GM23338 (cell line): ENCODE results near the gene CIITA. TPM values are rescaled to one million over a fixed set of nuclear protein-coding genes. Genes with fewer than 3 reads are reported as not detected.

Experiments
- ATAC-seq: fragments of 200-7000 bp; cut with Tn5 transposase; 3 replicates; pipeline ENCODE4 v1.9.1; 2020
- DNase-seq: peaks from one replicate; pipeline ENCODE4 v3.0.0-alpha.2; 2015; ENCODE audit warnings: low spot score
- H2AFZ ChIP-seq: fragments of 200-600 bp; sonication (generic); 2 replicates; pipeline ENCODE4 v1.8.0; 2016; ENCODE audit warnings: antibody characterized with exemption, mild to moderate bottlenecking, moderate library complexity
- H3F3A ChIP-seq: fragments of 200-600 bp; sonication (generic); replicated peaks from 2 replicates; pipeline ENCODE4 v1.8.0; 2017; ENCODE audit warnings: antibody characterized with exemption, mixed run types, low read depth
- H3K27ac ChIP-seq: fragments of 200-600 bp; sonication (generic); 2 replicates; pipeline ENCODE4 v1.6.1; 2016; ENCODE audit warnings: low read depth
- H3K27me3 ChIP-seq: fragments of 200-600 bp; sonication (generic); 2 replicates; pipeline ENCODE4 v1.8.0; 2016; ENCODE audit warnings: mild to moderate bottlenecking, mixed run types, moderate library complexity; ENCODE audit not compliant: insufficient read depth
- H3K36me3 ChIP-seq: fragments of 200-600 bp; sonication (generic); 2 replicates; pipeline ENCODE4 v1.8.0; 2016; ENCODE audit warnings: mild to moderate bottlenecking; ENCODE audit not compliant: insufficient read depth
- H3K4me1 ChIP-seq: fragments of 200-600 bp; sonication (generic); 2 replicates; pipeline ENCODE4 v1.8.0; 2016; ENCODE audit warnings: mild to moderate bottlenecking, moderate library complexity; ENCODE audit not compliant: insufficient read depth
- H3K4me2 ChIP-seq: fragments of 200-600 bp; sonication (generic); 2 replicates; pipeline ENCODE4 v1.7.1; 2017; ENCODE audit warnings: mixed run types
- H3K4me3 ChIP-seq: fragments of 200-600 bp; sonication (generic); 2 replicates; pipeline ENCODE4 v1.6.1; 2016; ENCODE audit warnings: mixed run types
- H3K79me2 ChIP-seq: fragments of 200-600 bp; sonication (generic); replicated peaks from 2 replicates; pipeline ENCODE4 v1.8.0; 2017; ENCODE audit warnings: mild to moderate bottlenecking; ENCODE audit not compliant: insufficient read depth
- H3K9me2 ChIP-seq: fragments of 200-600 bp; sonication (generic); 2 replicates; pipeline ENCODE4 v1.8.0; 2017; ENCODE audit not compliant: insufficient read depth
- H4K20me1 ChIP-seq: fragments of 200-600 bp; sonication (generic); replicated peaks from 2 replicates; pipeline ENCODE4 v1.8.0; 2017; ENCODE audit warnings: mild to moderate bottlenecking; ENCODE audit not compliant: insufficient read depth
- H3K27ac Mint-ChIP-seq: 2 replicates; pipeline ENCODE4 v1.8.0; 2020; ENCODE audit warnings: inconsistent platforms, mild to moderate bottlenecking, moderate library complexity, mixed read lengths
- H3K27me3 Mint-ChIP-seq: 3 replicates; pipeline ENCODE4 v1.8.0; 2022; ENCODE audit warnings: low read depth, mild to moderate bottlenecking, moderate library complexity, mixed read lengths, inconsistent platforms; ENCODE audit not compliant: insufficient read depth, poor library complexity
- H3K36me3 Mint-ChIP-seq: 3 replicates; pipeline ENCODE4 v1.8.0; 2021; ENCODE audit warnings: low read depth, mild to moderate bottlenecking, inconsistent platforms, moderate library complexity, mixed read lengths
- H3K4me1 Mint-ChIP-seq: 3 replicates; pipeline ENCODE4 v1.8.0; 2020; ENCODE audit warnings: mild to moderate bottlenecking, inconsistent platforms, mixed read lengths
- H3K4me3 Mint-ChIP-seq: 3 replicates; pipeline ENCODE4 v1.8.0; 2021; ENCODE audit warnings: moderate library complexity, mild to moderate bottlenecking, inconsistent platforms, mixed read lengths
- H3K9me3 Mint-ChIP-seq: 3 replicates; pipeline ENCODE4 v1.8.0; 2020; ENCODE audit warnings: moderate library complexity, mild to moderate bottlenecking, inconsistent platforms, mixed read lengths
- EZH2phosphoT487 ChIP-seq: fragments of 200-600 bp; sonication (generic); IDR thresholded peaks from one replicate; pipeline ENCODE4 v1.8.1; 2018; ENCODE audit warnings: antibody characterized with exemption; ENCODE audit not compliant: unreplicated experiment
- JUNB ChIP-seq: IDR thresholded peaks from one replicate; pipeline ENCODE4 v1.6.1; 2016; ENCODE audit warnings: antibody characterized with exemption; ENCODE audit not compliant: unreplicated experiment
- NANOG ChIP-seq: IDR thresholded peaks from 2 replicates; pipeline ENCODE4 v1.6.1; 2016; ENCODE audit warnings: antibody characterized with exemption, borderline replicate concordance
- polyA plus RNA-seq: library from polyadenylated mRNA; unstranded; fragments of >200 nt; fragmentation: Nextera tagmentation; extraction: Ambion mirVana; gene quantifications from 2 replicates; pipeline ENCODE4 v1.2.1, GENCODE V29; 2016
- total RNA-seq: library from RNA; depleted of rRNA; stranded (reverse); fragments of >200 nt; shearing (Covaris generic); gene quantifications from 2 replicates; pipeline ENCODE4 v1.2.3, GENCODE V29; 2014
- TF ChIP-seq, protein P1 (sequence below): IDR thresholded peaks from 2 replicates; pipeline ENCODE4 v1.6.1; 2016; ENCODE audit warnings: antibody characterized with exemption
- TF ChIP-seq, protein P2 (sequence below), 2 experiments: fragments of 200-600 bp in 1 of 2; sonication (generic) in 1 of 2; conservative IDR thresholded peaks; 2 replicates each; pipeline versions ENCODE4 v1.5.1 to v1.6.1; 2016 to 2017; ENCODE audit warnings: antibody characterized with exemption in 2 of 2, low read depth in 2 of 2, mild to moderate bottlenecking in 2 of 2, moderate library complexity in 1 of 2
- TF ChIP-seq, protein P3 (sequence below): fragments of 250-450 bp; sonication (Bioruptor Pico); IDR thresholded peaks from 2 replicates; pipeline ENCODE4 v1.5.0; 2020; ENCODE audit warnings: mild to moderate bottlenecking, moderate library complexity

CIITA gene
- total and polyA plus RNA-seq, 2 experiments from 2014 or later, result 0.10 to 0.57 TPM

DNA sequence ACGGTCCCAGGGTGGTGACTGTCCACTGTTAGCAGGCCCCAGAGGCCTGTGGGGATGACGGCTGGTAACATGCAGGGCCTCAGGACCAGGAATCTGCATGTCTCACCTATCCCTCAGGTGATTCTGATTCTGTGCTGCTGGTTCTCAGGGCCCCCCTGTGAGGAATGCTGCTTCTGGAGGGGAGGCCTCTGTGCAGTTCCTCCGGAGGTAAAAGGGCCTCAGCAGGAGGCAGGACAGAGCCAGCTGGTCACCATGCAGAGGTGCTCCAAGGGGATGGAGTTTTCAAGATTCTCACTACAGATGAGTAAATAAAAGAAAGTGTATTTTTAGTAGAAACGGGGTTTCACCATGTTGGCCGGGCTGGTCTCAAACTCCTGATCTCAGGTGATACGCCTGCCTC, 101.1 kb downstream of the CIITA start:
- no peak overlapping the region for H3K4me3 Mint-ChIP-seq
- Histone ChIP-seq H2AFZ (no peak overlapping the region), H3K4me3 (no peak overlapping the region), H3K36me3 (no peaks in the 10 kb centered on the region; the same call in 1 of the 2 replicates), H3K4me1 (no peaks in the 10 kb centered on the region), H3F3A (0 out of 2 replicates have a peak, but pooled peaks cover 5% of the 10 kb centered on the region), H3K4me2 (no peak overlapping the region), H3K27ac (no peak overlapping the region), H3K79me2 (no peaks in the 10 kb centered on the region), H4K20me1 (no peaks in the 10 kb centered on the region), H3K27me3 (no peaks in the 10 kb centered on the region), H3K9me2 (no peaks in the 10 kb centered on the region)
- peaks cover 2% of the 10 kb centered on the region for H3K27me3 Mint-ChIP-seq
- DNase-seq, result no peak
- no peak for ATAC-seq
- no peaks in the 10 kb centered on the region for H3K36me3 Mint-ChIP-seq
- TF ChIP-seq EZH2phosphoT487, result no peak
- TF ChIP-seq, protein P1, sequence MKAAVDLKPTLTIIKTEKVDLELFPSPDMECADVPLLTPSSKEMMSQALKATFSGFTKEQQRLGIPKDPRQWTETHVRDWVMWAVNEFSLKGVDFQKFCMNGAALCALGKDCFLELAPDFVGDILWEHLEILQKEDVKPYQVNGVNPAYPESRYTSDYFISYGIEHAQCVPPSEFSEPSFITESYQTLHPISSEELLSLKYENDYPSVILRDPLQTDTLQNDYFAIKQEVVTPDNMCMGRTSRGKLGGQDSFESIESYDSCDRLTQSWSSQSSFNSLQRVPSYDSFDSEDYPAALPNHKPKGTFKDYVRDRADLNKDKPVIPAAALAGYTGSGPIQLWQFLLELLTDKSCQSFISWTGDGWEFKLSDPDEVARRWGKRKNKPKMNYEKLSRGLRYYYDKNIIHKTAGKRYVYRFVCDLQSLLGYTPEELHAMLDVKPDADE, result no peak
- H3K27ac Mint-ChIP-seq, result peak overlapping the region; percentile 68; the same call in 1 of the 2 replicates
- peaks cover 11% of the 10 kb centered on the region for H3K4me1 Mint-ChIP-seq
- H3K9me3 Mint-ChIP-seq, result no peaks in the 10 kb centered on the region

DNA sequence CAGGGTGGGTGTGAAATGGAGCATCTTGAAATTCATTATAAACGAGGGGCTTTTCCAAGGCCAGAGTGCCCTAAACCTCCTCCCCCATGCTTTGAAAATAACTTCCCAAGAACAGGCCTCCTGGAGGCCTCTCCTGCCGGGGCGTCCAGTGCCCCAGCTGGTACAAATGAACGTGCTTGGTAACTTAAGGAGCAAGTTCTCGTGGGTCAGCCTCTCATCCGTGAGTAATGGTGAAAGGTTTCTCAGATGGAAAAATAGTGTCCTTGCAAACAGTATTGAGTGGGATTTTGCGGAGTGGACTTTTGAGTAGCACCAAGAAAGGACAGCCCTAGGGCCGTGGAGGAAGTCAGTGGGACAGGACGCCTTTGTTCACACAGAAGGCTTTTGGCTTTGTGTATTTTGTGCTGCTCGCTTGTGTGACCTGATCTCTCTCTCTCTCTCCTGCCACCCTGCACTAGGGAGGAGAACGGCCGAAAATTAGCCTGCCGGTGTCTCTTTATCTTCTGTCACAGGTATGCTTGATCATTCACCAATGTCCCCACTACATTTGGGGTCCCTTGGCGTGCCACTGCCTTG, 102.0 kb downstream of the CIITA start:
- no peak overlapping the region for H3K4me3 Mint-ChIP-seq
- peak overlapping the region; percentile 68 for H3K27ac Mint-ChIP-seq
- H3F3A ChIP-seq, result 0 out of 2 replicates have a peak, but pooled peaks cover 5% of the 10 kb centered on the region

More for the DNA sequence above, 102.0 kb downstream of the CIITA start:
- Mint-ChIP-seq H3K27me3 (peaks cover 2% of the 10 kb centered on the region), H3K36me3 (no peaks in the 10 kb centered on the region), H3K4me1 (peaks cover 11% of the 10 kb centered on the region), H3K9me3 (no peaks in the 10 kb centered on the region)
- H3K27ac ChIP-seq, result no peak overlapping the region
- H3K4me1 ChIP-seq, result no peaks in the 10 kb centered on the region
- no peaks in the 10 kb centered on the region for H3K79me2 ChIP-seq
- no peak overlapping the region for H2AFZ ChIP-seq
- no peaks in the 10 kb centered on the region for H3K9me2 ChIP-seq
- no peaks in the 10 kb centered on the region; the same call in 1 of the 2 replicates for H3K36me3 ChIP-seq
- ATAC-seq (no peak), DNase-seq (no peak)
- no peak for TF ChIP-seq EZH2phosphoT487
- no peak for TF ChIP-seq NANOG
- TF ChIP-seq, protein P2, sequence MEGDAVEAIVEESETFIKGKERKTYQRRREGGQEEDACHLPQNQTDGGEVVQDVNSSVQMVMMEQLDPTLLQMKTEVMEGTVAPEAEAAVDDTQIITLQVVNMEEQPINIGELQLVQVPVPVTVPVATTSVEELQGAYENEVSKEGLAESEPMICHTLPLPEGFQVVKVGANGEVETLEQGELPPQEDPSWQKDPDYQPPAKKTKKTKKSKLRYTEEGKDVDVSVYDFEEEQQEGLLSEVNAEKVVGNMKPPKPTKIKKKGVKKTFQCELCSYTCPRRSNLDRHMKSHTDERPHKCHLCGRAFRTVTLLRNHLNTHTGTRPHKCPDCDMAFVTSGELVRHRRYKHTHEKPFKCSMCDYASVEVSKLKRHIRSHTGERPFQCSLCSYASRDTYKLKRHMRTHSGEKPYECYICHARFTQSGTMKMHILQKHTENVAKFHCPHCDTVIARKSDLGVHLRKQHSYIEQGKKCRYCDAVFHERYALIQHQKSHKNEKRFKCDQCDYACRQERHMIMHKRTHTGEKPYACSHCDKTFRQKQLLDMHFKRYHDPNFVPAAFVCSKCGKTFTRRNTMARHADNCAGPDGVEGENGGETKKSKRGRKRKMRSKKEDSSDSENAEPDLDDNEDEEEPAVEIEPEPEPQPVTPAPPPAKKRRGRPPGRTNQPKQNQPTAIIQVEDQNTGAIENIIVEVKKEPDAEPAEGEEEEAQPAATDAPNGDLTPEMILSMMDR (conservative IDR thresholded peaks at IDR 0.05; ENCODE audit: low read depth in 2 of 2), result no peak
- no peak for TF ChIP-seq JUNB
- TF ChIP-seq, protein P3, sequence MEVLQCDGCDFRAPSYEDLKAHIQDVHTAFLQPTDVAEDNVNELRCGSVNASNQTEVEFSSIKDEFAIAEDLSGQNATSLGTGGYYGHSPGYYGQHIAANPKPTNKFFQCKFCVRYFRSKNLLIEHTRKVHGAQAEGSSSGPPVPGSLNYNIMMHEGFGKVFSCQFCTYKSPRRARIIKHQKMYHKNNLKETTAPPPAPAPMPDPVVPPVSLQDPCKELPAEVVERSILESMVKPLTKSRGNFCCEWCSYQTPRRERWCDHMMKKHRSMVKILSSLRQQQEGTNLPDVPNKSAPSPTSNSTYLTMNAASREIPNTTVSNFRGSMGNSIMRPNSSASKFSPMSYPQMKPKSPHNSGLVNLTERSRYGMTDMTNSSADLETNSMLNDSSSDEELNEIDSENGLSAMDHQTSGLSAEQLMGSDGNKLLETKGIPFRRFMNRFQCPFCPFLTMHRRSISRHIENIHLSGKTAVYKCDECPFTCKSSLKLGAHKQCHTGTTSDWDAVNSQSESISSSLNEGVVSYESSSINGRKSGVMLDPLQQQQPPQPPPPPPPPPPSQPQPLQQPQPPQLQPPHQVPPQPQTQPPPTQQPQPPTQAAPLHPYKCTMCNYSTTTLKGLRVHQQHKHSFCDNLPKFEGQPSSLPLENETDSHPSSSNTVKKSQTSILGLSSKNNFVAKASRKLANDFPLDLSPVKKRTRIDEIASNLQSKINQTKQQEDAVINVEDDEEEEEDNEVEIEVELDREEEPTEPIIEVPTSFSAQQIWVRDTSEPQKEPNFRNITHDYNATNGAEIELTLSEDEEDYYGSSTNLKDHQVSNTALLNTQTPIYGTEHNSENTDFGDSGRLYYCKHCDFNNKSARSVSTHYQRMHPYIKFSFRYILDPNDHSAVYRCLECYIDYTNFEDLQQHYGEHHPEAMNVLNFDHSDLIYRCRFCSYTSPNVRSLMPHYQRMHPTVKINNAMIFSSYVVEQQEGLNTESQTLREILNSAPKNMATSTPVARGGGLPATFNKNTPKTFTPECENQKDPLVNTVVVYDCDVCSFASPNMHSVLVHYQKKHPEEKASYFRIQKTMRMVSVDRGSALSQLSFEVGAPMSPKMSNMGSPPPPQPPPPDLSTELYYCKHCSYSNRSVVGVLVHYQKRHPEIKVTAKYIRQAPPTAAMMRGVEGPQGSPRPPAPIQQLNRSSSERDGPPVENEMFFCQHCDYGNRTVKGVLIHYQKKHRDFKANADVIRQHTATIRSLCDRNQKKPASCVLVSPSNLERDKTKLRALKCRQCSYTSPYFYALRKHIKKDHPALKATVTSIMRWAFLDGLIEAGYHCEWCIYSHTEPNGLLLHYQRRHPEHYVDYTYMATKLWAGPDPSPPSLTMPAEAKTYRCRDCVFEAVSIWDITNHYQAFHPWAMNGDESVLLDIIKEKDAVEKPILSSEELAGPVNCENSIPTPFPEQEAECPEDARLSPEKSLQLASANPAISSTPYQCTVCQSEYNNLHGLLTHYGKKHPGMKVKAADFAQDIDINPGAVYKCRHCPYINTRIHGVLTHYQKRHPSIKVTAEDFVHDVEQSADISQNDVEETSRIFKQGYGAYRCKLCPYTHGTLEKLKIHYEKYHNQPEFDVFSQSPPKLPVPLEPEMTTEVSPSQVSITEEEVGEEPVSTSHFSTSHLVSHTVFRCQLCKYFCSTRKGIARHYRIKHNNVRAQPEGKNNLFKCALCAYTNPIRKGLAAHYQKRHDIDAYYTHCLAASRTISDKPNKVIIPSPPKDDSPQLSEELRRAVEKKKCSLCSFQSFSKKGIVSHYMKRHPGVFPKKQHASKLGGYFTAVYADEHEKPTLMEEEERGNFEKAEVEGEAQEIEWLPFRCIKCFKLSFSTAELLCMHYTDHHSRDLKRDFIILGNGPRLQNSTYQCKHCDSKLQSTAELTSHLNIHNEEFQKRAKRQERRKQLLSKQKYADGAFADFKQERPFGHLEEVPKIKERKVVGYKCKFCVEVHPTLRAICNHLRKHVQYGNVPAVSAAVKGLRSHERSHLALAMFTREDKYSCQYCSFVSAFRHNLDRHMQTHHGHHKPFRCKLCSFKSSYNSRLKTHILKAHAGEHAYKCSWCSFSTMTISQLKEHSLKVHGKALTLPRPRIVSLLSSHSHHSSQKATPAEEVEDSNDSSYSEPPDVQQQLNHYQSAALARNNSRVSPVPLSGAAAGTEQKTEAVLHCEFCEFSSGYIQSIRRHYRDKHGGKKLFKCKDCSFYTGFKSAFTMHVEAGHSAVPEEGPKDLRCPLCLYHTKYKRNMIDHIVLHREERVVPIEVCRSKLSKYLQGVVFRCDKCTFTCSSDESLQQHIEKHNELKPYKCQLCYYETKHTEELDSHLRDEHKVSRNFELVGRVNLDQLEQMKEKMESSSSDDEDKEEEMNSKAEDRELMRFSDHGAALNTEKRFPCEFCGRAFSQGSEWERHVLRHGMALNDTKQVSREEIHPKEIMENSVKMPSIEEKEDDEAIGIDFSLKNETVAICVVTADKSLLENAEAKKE (CRISPR knock-in tag), result no peak
- no peaks in the 10 kb centered on the region for H3K27me3 ChIP-seq
- H4K20me1 ChIP-seq, result no peaks in the 10 kb centered on the region
- H3K4me3 ChIP-seq, result no peak overlapping the region
- H3K4me2 ChIP-seq, result no peak overlapping the region
